HG03378 (cell line): ENCODE data around the gene MTERF2.

ENCODE experiments used
- ATAC-seq: cut with Tn5 transposase; IDR thresholded peaks from one replicate; pipeline ENCODE4 v1.9.1; 2021; ENCODE audit warnings: mild to moderate bottlenecking, moderate library complexity; ENCODE audit not compliant: unreplicated experiment

MTERF2 gene

DNA sequence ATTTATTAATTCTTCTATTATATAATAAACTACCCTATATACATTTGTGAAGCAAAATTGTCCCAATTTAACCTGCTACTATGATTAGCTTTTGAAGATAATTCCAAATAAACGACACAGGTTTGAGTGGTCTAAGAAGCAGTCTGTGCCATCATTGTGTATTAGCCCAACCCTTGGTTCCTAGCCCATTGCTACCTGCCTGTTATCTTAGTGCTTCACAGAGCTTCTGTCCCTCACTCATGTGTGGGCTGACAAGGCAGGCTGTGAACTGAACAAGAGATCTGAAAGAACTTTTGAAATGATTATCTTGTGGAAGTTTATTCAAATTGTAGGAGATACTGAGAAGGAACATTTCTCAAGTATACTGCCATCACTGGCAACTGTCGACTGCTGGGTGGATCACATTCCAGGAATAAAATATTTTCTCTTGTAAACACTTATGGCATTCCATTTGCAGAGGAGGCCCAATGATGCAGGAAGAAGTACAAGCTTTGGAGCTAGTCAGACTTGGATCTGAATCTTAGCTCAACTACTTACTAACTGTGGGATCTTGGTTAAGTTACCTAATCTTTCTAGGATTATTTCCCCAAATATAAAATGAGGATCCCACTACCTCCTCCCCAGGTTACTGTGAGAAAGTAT is 7.8 kb upstream of the MTERF2 start:
- no peak for ATAC-seq

DNA sequence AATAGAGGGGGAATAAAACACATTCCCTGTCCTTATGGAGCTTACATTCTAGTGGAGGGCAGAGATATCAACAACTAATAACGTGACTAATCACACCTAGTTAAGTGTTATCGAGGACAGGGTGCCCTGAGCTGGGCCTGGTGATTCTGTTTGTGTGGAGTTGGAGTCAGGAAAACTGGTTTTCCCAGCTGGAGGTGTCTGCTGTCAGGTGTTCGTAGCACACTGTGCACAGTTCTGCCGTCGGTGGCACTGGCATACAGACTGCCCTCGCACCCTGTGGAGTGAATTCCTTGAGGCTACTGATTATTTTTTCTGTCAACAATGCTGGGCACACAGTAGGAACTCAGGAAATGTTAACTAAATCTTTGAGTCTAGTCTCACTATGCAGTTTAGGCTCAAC is 900 bp upstream of the MTERF2 start:
- ATAC-seq: no peak

- ATAC-seq: no peak
Observed at GRCh38 chr12:106986135-106986534, 811 bp downstream of the MTERF2 start.

GRCh38 chr12:106985479-106985878 is 1.5 kb downstream of the MTERF2 start:
- ATAC-seq: no peak

DNA sequence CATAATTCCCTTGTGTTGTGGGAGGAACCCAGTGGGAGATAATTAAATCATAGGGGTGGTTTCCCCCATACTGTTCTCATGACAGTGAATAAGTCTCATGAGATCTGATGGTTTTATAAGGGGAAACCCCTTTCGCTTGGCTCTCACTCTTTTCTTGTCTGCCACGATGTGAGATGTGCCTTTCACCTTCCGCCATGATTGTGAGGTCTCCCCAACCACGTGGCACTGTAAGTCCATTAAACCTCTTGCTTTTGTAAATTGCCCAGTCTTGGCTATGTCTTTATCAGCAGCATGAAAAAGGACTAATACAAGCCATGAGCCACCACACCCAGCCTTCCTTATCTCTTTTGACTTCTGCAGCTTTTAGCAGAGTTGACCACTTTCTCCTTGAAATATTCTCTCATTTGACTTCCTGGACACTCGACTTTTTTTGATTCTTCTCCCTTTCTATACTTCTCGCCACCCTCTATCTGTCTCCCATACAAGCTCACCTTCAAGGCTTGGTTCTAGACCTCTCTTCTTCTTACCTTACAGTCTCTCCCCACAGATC is 2.3 kb downstream of the MTERF2 start:
- no peak for ATAC-seq

DNA sequence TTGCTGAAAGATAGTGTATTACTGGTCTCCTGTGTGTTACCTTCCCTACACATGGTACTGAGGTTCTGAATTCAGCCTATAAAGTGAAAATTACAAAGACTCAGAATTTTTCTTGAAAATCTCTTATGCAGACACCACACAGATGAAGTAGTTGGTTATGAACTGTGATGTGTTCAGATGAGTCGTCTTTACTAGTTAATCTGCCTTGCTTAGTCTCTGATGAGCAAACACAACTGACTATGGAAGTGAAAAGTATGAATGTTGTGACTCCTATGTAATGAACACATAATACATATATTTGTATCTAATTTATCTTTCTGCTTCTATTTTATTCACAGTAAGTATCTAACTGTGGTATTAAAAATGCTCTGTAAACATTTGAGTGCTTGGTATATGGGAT is 4.7 kb downstream of the MTERF2 start:
- no peak for ATAC-seq

DNA sequence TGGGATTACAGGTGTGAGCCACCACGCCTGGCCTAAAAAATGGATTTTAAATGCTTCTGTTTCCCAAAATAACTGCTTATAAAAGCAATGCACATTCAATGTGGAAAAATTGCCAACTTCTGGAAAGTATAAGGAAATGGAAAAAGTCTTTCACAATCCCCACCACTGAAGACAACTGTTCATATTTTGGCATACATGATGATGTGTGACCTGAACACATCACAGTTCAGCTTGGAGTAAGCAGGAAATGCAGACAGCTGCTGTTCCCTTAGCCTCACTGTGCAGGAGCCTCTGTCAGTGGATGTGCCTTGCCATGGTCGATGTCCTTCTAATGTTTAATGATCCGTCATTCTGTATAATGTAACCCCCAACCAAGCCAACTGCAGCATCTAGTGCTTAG is 5.2 kb downstream of the MTERF2 start:
- ATAC-seq: no peak

DNA sequence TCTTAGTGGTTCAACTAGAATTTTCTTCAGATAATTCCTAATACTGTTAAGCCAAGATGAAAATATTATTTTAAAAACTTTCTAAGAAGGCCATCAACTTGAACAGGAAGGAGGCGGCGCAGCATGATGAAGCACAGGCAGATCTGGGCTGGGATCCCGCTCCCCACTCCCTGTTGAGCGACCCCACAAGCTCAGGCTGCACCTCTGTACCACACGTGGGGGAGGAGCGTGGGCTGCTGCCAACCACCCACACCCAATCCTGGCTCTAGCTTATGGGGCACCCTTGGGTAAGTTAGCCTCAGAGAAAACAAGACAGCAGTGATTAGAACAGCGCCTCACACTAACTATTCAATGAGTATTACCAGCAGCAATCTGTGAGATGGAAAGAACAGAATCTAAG is 6.0 kb downstream of the MTERF2 start:
- ATAC-seq: no peak

GRCh38 chr12:106978035-106978800 is 8.7 kb downstream of the MTERF2 start:
- no peak for ATAC-seq

- no peak for ATAC-seq
Observed at GRCh38 chr12:106976668-106977067, 10.3 kb downstream of the MTERF2 start.

DNA sequence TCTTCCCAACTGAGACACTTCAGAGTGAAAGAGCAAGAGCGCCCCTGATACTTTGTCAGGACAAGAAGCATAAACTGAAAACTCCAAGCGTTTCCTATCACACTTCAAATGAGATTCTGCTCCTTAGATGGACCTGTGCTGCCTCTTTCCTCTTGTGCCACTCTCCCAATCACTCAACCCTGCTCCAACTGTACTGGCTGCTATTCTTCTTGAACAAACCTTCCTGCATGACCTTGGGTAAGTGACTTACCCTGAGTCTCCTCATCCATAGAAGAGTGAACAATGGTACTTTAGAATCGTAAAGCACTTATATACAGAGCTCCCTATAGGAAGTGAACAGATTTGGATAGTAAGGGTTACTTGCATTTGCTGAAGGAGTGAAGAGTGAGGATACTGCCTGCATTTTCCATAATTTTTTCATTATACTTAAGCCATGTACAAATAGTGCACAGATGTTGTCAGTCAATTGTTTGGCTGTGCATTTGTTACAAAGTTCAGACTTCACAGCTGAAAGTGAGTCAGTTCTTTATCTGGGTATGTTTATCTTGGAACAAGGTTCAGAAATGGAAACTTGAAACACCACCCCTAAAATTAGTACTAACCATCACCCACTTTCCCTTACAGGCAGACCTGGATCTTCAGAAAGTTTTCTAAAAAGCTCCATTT is 10.8 kb downstream of the MTERF2 start:
- no peak for ATAC-seq

DNA sequence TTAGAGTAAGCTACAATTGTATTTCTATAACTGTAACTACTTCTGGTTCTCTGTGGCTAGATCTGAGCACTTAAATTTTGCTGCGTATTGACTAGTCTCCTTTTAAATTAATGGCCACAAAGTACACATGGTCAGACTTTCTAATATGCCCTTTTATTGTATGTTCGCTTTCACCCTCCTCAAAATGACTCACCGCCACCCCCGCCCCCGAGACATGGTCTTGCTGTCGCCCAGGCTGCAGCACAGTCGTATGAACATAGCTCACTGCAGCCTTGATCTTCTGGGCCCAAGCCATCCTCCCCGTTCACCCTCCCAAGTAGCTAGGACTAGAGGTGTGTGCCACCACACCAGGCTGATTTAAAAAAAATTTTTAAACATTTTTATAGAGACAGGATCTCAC is 11.8 kb downstream of the MTERF2 start:
- ATAC-seq: no peak

- ATAC-seq: no peak
Observed at GRCh38 chr12:106974511-106974910, 12.4 kb downstream of the MTERF2 start.

GRCh38 chr12:106973545-106973944 is 13.4 kb downstream of the MTERF2 start:
- no peak for ATAC-seq

DNA sequence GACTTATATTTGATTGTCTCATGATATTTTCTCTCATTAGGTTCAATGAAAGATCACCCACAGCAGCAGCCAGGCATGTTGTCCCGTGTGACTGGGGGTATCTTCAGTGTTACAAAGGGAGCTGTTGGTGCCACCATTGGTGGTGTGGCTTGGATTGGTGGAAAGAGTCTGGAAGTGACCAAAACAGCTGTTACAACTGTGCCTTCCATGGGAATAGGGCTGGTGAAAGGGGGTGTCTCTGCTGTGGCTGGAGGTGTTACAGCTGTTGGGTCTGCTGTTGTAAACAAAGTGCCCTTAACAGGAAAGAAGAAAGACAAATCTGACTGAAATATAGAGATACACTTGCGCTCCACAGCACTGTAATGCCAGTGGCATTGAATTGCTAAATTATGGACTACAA is 15.9 kb downstream of the MTERF2 start:
- ATAC-seq: no peak

- no peak for ATAC-seq
Observed at GRCh38 chr12:106964526-106964925, 22.4 kb downstream of the MTERF2 start.

DNA sequence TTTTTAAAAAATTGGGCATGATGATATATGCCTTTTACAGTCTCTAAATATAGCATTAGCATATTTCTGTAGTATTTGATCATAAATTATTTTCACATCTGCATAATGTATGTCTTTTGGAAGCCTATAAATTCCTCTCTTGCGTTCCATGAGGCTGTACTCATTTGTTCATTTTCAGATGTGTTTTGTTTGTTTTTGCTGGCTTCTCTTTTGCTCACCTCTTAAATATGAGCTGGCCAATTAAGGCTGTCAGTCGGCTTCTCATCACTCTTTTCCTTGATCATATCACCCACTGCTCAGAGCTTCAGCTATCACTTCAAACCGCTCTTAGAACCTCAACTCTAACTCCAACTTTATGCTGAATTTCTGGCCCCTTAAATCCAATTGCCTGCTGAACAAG is 24.7 kb downstream of the MTERF2 start:
- ATAC-seq: no peak

GRCh38 chr12:106960443-106960842 is 26.5 kb downstream of the MTERF2 start:
- no peak for ATAC-seq

DNA sequence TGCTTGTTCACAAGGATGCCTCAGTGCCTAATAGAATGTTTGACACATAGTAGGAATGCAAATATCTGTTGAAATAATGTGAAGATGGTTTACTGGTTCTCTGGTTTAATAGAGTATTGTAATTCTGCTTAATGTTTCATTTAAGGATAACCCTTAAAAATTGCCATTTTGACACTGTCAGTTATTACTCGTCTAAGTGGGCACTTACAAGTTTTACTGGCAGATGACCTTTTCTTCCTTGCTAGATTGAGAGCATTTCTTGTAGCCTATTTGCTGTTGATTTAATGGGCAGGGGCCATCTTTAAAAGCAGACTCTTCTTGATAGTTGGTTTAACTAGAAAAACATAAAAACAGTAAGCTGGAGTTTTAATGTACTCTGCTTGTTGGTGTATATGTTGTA is 29.4 kb downstream of the MTERF2 start:
- ATAC-seq: no peak

DNA sequence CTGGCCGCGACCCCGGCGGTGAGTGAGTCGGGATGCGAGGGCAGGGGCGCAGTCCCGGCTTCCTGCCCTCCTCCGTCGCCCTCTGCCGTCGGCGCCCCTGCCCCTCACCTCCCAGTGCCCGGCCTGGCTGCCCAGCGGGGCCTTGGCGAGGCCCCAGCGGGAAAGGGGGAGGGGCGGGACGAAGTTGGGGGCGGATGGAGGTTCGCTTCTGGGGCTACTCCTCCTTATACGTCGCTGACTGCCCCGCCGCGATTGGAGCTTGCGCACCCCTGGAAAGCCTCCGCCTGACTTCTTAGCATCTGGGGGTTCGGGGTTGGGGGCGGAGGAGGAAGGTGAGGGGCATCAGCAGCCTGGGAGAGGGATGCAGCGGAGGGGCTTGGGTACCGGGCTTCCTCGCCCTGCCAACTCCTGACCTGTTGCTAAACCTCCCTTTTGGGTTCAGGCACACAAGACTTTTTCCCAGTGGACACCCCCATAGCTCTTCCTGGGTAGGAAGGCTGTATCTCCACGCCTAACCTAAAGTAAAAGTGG is 30.8 kb downstream of the MTERF2 start:
- ATAC-seq: peak; percentile 4

- peak; percentile 71 for ATAC-seq
Observed at GRCh38 chr12:106955377-106956047, 31.4 kb downstream of the MTERF2 start, which contains the start of gene TMEM263. TMEM263 (plus strand) TSS chr12:106955907; CDS start chr12:106967117, 11,210 bp downstream.
